GM12892 (cell line): Measurements from ENCODE around the gene ANKRD30A.
"Not testable (repeated sequence)": the region's sequence is repeated elsewhere in the genome, so short reads cannot be mapped to it uniquely, and the experiment has no call there.

Experiments
- DNase-seq: peaks from one replicate; pipeline ENCODE4 v3.0.0; 2011; ENCODE audit not compliant: insufficient read length
- FAIRE-seq: peaks from 2 replicates; lab custom pipeline; 2011; peaks lifted over from hg19 to GRCh38; lab: Jason Lieb, UNC
- POLR2A ChIP-seq: IDR thresholded peaks from 2 replicates; pipeline ENCODE4 v1.6.1; 2011; ENCODE audit warnings: low read depth, low read length, control low read depth
- POLR2AphosphoS5 ChIP-seq: IDR thresholded peaks from 2 replicates; pipeline ENCODE4 v1.6.1; 2011; ENCODE audit warnings: low read depth, low read length, control low read depth
- TAF1 ChIP-seq: IDR thresholded peaks from 2 replicates; pipeline ENCODE4 v1.6.1; 2011; ENCODE audit warnings: low read depth, mild to moderate bottlenecking, control low read depth, low read length, borderline replicate concordance

Gene ANKRD30A

DNA sequence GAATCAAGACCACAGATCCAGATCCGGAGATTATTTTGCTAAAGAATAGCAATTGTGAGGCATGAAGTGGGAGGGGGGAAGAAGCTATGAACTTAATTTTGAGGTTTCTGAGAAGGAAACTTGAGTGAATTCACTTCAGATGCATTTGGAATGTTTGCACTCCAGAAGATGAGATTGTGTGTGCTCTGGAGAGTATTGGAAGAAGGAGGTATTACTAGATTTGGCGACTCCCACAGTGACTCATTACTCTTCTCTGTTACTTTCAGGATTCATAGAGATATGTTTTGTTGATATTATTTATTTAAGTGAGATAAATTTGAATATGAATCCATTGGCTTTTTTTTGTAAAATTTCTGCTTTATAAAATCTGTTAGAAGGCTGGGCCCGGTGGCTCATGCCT is 80.7 kb downstream of the ANKRD30A start:
- DNase-seq (no peak), FAIRE-seq (no peak)
- no peak for TF ChIP-seq POLR2A
- no peak for TF ChIP-seq POLR2AphosphoS5
- no peak for TF ChIP-seq TAF1

DNA sequence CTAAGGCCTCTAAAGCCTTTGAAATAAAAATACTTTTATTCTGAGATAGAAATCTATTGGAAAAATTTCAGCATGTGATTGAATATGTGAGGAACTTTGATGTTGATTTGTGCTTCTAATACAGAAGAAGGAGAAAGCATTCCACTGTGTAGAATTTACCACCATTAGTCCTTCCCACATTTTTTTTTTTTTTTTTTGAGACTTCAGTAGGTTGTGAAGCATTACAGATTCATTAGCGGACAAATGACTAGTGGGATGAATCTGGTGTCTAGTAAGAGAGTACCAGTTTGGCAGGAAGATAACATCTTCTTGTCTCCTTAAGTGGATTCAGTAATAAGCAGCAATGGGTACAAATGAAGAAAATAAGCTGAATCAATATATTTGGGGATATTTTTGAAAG is 95.5 kb downstream of the ANKRD30A start:
- no peak for FAIRE-seq
- TF ChIP-seq POLR2AphosphoS5: no peak
- no peak for TF ChIP-seq TAF1
- no peak for TF ChIP-seq POLR2A
- no peak for DNase-seq

DNA sequence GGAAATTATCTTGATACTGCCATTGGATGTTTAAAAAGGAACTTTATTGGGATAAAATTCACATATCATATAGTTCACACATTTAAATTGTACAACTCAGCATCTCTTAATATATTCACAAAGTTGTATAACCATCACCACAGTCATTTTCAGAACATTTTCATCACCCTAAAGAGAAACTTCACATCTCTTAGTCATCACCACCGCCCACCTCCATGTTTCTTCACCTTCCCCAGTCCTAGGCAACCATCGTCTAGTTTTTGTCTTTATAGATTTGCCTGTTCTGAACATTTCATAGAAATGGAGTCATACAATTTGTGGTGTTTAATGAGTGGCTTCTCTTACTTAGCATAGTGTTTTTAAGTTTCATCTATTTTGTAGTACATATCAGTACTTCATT is 96.6 kb downstream of the ANKRD30A start:
- DNase-seq: no peak
- no peak for TF ChIP-seq POLR2A
- TF ChIP-seq POLR2AphosphoS5: no peak
- no peak for TF ChIP-seq TAF1
- FAIRE-seq: no peak

DNA sequence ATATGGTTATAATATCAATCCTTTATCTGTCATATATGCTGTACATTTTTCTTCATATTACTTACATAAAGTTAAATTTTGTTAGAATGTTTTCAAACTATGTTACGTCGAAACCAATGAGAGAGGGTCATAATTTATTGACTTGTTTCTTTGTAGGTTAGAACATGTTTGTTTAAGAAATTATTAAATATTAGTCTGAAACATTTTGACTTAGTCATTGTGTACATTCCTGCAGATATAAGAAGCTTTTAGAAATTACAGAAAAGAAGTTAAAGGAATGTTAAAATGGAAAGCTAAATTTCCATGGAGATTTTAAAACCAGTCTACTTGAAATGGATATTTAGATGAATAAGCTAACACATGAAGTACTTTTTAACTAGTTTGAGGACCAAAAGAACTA is 99.8 kb downstream of the ANKRD30A start:
- TF ChIP-seq TAF1: no peak
- no peak for TF ChIP-seq POLR2AphosphoS5
- TF ChIP-seq POLR2A: no peak
- FAIRE-seq (no peak), DNase-seq (no peak)

DNA sequence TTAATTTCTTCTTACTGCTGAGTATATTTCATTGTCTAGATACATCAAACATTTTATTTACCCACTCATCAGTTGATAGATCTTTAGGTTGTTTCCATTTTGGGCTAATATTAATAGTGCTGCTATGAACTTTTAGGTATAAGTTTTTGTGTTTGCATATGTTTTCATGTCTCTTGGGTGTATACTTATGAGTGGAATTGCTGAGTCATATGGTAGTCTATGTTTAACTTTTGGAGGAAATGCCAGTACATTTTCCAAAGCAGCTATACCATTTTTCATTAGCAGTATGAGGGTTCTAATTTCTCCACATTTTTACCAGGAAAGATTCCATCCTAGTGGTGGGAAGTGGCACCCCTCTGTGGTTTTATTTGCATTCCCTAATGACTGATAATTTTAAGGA is 101.1 kb downstream of the ANKRD30A start:
- FAIRE-seq (no peak), DNase-seq (no peak)
- TF ChIP-seq TAF1 (no peak), POLR2AphosphoS5 (no peak), POLR2A (no peak)

DNA sequence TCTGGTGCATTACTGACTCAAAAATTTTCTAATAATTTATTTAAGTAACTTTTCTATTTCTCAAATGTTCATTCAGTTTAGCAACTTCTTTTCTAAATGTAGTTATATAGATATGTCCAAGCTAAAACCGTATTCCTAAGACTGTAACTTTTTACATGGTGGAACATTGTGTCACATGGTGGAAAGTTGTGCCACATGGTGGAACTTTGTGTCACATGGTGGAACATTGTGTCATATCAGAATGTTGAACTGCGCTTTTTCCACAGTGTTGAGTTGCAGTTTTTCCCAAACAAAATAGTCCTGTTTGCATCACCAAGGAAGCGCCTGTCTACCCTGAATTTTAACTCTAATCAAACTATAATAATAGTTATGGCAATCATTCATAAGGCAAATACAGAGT is 109.3 kb downstream of the ANKRD30A start:
- DNase-seq: no peak
- FAIRE-seq: no peak
- TF ChIP-seq POLR2A (no peak), POLR2AphosphoS5 (no peak), TAF1 (no peak)

DNA sequence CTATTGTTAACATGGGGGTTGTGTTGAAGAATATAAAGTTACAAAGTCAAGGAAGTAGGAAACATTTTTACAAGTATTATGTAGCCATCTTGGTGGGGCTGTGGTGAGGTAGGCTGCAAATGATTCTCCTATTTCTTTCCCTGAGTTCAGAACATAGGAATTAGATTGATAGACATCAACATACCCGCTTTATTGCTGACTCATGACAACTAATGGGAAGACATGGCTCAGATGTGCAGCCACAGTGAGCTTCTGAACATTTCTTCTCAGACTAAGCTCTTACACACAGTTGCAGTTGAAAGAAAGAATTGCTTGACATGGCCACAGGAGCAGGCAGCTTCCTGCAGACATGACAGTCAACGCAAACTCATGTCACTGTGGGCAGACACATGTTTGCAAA is 110.7 kb downstream of the ANKRD30A start:
- DNase-seq: no peak
- no peak for FAIRE-seq
- TF ChIP-seq TAF1: no peak

DNA sequence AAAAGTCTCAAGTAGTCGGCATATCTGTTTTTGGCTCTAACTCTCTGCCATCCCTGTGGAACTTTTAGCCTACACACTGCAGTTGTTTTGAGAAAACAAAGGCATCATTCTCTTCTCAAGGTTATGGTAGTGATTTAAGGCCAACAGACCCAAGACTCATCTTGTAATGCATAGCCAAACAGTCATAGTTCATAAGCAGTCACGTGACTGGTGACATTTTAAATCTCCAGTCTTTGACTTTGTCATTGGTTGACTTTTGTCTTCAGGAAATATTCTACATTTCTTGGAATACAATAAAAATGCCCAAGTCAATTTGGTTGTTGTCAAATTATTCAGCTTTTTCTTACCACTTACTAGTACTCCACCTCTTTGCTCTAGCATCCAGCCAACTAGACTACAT is 114.8 kb downstream of the ANKRD30A start:
- TF ChIP-seq POLR2A: no peak
- TF ChIP-seq TAF1: no peak
- TF ChIP-seq POLR2AphosphoS5: no peak
- DNase-seq (no peak), FAIRE-seq (no peak)

DNA sequence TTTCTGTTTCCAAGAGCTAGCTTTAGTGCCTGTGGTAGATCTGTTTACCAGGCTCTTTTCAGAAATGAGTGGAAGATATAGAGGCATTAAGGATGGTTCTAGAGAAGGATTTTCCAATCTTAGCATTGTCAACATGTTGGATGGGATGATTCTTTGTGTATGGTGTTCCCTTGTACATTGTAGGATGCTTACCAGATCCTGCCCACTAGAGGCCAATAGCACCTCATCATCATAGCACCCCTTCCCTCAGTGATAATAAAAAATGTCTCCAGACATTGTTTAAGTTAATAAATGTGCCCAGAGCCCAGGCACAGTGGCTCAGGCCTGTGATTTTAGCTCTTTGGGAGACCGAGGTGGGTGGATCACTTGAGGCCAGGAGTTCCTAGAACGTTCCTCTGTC is 121.2 kb downstream of the ANKRD30A start:
- TF ChIP-seq POLR2AphosphoS5: no peak
- no peak for TF ChIP-seq POLR2A
- TF ChIP-seq TAF1: no peak
- FAIRE-seq (no peak), DNase-seq (no peak)

DNA sequence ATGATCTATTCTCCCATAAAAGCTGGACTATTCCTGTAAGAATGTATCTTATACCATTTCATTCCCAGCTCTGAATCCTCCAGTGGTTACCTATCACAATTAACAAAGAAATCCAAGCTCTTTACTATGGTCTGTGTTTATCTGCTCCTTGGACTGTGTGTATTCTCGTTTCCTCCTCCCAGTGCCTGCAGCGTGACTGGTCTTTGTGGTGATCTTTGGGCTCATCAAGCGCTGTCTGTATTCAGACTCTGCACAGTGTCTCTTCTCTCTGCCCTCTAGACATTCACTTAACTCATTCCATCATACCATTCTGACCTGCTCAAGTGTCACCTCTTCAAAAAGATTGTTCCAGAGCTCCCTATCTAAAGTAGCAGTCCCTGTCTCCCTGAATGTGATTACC is 130.4 kb downstream of the ANKRD30A start:
- not testable (repeated sequence) for FAIRE-seq

DNA sequence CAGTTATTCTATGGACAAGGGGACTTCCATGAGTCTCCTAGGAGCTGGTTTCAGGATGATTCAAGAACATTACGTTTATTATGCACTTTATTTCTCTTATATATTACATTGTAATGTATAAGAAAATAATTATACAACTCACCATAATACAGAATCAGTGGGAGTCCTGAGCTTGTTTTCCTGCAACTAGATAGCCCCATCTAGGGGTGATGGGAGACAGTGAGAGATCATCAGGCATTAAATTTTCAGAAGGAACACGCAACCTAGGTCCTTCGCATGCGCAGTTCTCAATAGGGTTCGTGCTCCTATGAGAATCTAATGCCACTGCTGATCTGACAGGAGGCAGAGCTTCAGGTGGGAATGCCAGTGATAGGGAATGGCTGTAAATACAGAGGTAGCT is 137.9 kb downstream of the ANKRD30A start:
- FAIRE-seq (no peak), DNase-seq (no peak)
- TF ChIP-seq POLR2AphosphoS5 (no peak), TAF1 (no peak), POLR2A (no peak)

More for the DNA sequence above, 130.4 kb downstream of the ANKRD30A start:
- DNase-seq: not testable (repeated sequence)

DNA sequence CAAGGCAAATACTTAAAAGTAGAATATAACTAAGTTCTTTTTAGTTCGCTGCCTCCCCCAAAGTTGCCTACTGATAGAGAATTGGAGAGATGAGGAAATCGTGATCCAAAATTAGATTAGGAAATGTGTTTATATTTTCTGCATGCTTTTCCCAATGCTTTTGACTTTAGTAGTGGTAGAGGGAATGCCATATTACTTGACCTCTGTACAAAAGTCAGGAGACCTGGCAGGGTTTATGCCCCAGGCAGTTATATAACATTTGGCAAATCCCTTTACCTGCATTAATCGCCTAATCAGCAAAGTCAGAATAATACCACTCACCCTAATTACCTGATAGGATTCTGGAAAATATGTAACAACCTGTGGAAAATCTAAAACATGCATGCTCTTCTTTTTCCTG is 142.9 kb downstream of the ANKRD30A start:
- TF ChIP-seq TAF1 (no peak), POLR2A (no peak), POLR2AphosphoS5 (no peak)
- DNase-seq (no peak), FAIRE-seq (no peak)

DNA sequence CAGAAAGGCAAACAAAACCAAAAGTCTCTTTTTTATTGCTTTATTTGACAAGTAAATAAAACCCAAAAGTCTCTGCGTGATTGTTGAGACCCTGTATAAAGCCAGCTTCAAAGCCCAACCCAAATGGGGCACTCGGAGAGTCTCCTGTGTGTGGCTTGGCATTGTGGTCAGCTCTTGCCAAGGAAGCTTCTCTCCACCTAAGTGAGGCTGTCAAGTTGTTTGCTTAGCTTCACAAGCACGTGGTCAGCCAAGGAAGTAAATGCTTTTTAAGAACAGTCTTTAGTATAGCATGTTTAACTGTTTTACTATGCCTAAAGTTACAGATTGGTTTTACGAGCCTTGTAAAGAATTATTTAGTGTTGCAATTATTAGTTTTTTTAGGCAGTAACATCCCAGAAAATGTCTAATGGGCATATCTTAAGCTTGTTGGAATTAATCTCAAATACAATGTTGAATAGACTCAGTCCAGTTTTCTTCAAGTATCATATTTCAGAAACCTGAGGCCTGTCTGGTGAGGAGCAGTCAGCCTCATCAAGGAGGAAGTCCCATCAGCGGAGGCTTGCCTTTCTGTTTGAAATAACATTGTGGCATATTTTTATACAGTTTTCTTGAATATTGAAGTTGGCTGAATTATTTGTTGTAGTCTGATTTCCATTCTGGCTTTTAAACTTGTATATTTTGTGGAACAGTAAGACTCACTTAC is 144.3 kb downstream of the ANKRD30A start:
- no peak for TF ChIP-seq POLR2A
- TF ChIP-seq POLR2AphosphoS5: no peak
- no peak for TF ChIP-seq TAF1
- FAIRE-seq: no peak

More for the DNA sequence above, 144.3 kb downstream of the ANKRD30A start:
- DNase-seq: no peak
